ENCODE measurements around the gene NDST4.

NDST4 gene

DNA sequence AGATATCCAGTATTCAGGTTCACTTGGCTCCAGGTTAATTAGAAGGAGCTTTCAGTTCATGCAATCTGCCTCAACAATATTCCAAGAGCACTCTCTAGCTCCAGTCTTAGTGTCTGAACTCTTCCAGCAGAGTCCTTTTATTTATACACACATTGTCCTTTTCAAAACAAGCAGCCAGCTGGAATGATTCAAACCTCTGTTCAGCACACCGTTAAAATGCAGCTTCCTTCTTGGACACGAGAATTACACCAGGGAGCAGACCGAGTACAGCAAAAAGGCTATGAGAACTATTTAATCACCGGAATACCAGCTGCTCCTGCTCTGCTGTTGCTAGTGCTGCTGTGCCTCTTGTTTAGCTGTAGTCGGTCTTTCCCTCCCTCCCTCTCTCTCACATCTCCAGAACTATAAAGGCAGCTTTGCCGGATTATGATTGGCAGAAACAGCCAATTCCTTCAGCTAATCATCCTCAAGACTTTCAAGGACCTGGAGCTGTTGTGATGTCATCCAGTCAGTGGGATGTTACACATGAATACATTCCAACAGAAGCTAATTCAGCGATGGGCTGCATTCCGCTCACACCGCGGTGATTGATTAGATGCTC lies at the start of gene NDST4:
NDST4 (minus strand) TSS at position 115 of the 601 bp plus-strand sequence. CDS start 36,584 bp downstream, outside the sequence.
- peak; percentile 9 for DNase-seq (ENCODE audit: low read depth)

DNA sequence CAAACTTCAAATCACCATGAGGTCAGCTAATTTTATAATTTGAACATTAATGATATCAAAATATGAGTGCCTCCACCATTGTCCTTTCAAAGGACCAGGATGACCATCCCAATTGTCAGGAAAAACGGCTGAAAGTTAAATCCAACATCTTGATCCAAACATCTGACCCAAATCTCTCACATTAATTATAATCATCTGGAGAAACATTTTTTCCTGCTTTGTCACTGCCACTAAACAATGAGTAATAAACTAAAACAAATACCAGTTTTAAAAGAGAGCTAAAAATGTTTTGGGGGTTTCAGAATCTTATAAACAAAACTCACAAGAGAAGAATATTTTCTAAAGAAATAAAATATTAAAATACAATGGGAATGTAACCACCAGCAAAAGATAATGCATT lies 45.7 kb upstream of the NDST4 start:
- DNase-seq (ENCODE audit: low read depth), result peak; percentile 8

DNA sequence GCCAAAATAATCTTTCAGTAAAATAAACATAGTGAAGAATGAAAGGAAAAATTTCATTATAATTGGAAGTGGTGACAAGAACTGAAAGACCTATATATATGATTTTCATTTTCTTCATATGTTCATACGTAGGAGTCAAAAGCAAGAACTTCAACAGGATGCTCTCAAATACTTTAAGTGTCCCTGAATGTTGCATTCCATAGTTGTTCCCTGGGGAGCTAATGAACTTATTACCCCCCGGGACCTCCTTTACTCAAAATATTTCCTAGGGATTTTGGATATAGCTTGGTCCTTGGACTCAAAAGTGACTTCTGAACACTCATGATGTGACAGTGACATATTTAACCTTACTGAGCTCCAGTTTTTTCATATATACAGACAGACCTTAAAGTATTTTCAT lies 44.9 kb upstream of the NDST4 start:
- DNase-seq (ENCODE audit: low read depth), result no peak

DNA sequence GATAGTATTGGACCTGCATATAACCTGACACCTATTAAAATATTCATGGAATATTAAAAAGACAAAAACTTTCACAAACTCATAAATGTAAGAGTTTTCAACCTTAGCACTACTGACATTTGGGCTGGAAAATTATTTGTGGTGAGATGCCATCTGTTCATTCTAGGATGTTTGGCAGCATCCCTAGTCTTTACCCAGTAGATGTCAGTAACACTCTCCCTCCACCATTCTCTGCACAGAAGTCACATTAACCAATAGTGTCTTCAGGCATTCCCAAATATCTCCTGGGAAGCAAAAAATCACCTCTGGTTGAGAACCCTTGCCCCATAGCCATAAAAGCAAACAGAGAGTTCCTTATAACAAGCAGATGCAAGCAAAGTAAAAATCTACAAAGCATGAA lies 41.4 kb upstream of the NDST4 start:
- peak; percentile 8 for DNase-seq (ENCODE audit: low read depth)

DNA sequence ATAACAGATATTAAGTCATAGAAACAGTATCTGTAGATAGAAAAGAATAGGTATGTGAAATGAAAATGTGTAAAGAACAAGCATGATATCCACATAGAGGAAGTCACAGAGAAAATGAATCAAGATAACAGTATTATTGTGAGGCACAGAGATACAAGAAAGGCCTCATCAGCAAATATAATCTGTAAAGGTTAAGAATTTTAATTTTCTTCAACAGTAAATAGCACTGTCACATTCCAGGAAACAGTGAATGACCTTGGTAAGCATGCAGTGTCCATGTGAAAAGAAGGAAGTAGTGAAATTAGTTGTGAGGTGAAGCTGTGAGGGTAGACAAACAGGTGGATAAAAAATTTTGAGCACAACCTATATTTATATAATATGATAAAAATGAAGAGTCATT lies 39.5 kb upstream of the NDST4 start:
- DNase-seq (ENCODE audit: low read depth), result no peak

DNA sequence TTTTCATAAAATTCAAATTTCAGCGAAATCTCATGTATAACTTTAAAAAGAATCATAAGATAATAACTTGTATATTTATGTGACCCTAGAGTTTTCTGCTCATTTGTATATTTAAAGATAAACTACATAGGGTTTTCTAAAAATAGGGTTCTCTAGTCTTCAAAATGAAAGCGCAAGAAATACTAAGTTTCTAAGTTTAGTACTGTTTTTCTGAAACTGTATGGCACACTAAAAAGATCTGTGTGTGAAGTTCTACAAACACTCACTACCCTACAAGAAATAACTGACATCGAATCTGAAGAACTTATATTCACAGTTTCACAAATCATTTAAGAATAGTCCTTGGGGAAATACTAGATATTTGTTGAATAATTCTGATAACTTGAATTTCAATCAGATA lies 38.7 kb upstream of the NDST4 start:
- no peak for DNase-seq (ENCODE audit: low read depth)

DNA sequence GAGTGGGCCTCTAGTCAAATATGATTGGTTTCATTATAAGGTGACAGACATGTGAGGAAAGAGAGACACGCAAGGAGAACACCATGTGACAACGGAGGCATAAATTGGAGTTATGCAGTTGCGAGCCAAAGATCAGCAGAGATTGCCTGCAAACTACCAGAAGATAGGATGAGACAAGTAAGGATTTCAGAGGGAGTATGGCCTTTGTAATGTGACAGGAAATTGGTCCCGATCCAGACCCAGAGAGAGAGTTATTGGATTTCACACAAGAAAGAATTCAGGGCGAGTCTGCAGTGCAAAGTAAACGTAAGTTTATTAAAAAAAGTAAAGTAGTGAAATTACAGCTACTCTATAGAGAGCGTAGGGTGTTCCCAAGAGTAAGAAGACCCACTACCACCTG lies 35.7 kb upstream of the NDST4 start:
- no peak for DNase-seq (ENCODE audit: low read depth)

DNA sequence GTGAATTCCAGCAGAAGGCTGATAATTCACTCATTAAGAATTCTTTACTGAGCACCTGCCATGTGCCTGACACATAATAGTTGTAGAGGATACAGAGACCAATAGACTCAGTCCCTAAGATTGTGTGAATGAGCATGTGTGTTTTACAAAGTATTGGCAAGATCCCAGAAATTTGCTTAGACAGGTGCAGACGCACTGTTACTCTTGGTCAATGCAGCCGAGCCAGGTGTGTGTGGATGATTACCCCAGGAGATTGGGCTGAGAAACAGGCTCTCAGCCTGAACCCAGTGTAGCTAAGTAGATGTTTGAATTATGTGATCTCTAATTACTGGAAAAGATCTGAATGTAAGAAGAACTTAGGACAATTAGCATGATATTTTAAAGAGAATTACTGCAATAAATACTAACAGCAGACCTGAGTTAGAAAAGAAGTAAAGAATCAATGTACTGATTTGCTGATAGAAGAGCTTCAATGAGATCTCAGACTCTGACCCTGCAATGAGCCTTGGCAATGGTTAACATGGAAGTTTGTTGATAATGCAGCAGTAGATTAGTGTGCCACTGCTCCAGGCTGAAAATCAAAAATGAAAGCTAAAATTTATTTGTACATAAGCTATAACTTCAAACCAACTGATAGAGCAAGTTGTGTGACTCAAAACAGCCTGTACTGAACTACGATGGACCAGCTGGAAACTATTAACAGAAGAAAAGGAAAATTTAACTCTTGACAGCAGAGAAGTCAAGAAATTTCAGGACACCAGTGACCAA lies 32.2 kb upstream of the NDST4 start:
- peak; percentile 2 for DNase-seq (ENCODE audit: low read depth)

DNA sequence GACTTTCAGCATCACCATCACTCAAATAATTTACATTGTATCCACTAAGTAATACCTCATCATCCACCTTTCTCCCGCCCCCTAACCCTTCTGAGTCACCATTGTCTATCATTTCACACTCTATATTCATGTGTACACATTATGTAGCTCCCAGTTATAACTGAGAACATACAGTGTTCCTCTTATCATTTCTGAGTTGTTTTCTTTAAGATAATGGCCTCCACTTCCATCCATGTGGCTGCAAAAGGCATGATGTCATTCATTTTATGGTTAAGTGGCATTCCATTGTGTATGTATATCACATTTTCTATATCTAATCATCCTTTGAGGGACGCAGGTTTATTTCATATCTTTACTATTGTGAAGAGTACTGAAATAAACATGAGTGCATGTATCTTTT lies 14.6 kb upstream of the NDST4 start:
- no peak for DNase-seq (ENCODE audit: low read depth)

DNA sequence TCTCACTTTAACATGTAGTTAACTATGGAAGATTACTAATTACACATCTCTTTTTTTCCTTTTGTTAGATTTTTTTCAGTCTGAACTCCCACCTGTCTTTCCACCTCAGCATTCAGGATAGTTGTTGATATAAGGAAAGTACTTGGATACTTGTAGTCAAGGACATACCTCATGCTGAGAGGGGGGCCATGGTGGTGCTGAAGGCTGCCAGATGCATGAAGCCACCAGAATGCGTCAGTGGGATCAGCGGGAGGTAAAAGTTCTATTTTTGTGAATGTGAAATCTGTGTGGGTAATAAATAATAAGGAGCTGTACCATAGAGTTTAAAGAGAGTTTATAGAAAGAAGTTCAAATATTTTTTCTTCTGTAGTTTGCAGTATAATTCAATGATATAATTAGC lies 13.1 kb upstream of the NDST4 start:
- no peak for DNase-seq (ENCODE audit: low read depth)

DNA sequence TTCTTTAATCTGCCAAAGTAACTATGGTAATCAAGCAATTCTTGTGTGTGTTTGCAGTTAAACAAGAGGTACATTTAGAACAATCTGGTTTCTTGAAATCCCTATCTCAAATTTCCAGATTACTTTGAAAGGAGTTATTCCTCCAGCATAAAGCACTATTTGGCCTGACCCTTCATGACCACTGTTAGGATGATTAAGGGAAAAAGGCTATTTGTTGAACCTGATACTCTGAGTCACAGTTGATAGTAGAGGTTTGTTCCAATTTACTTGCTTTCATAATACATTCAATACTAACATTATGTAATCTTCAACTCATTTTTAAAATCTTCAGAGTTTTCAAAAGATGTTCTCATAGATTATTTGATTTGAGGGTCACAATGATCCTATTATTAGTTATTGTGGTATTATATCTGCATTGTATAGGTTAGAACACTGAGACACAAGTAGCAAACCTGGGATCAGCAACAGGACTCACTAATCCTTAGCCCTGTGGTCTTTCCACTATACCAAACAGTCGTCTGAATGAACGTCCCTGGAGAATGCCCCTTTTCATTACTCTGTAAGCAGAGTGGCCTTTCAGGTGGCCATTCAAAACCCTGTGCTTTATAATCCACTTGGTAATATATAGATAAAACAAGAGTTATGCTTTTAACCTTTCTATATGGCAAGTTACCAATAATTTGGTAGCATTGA lies 8.1 kb upstream of the NDST4 start:
- DNase-seq (ENCODE audit: low read depth), result no peak

DNA sequence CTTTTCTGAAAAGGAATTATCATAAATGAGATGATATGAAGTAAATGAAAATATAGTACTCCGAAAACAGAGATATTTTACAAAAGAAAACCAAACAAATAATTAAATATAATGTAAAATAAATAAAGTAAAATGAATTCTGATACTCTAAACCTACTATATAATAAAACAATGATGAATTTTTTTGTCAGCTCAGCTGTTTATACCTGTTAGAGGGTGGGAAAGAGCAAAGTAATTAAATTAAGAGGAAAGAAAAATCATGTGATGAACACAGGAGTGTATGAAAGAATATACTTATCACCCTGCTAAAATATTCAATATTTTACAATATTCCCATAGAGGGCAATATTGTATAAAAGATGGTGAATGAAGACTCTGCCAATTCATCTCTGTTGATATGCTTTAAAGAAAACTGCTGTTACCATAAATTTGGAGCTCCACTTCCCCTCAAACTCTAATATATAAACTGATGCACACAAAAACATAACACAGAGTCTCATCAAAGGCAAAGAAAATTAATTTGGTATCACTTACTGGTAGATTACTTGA lies 6.5 kb upstream of the NDST4 start:
- no peak for DNase-seq (ENCODE audit: low read depth)

DNA sequence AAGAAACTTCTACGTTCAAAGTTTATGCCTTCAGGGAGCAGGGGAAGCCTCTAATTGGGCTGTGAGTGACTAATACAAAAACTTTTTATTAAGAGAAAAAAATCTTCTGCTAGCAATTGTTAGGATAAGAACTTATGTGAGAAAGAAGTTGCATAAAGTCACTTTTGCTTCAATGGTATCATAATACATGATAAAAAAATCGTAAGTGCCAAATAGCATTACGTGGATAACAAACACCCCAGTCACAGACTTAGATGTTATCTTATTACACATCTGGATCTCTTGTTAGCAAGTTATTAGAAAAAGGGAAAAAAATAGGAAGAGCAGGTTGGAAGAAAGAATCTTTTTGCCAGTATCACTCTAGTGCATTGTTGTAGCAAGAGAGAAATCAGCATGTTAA lies 4.2 kb upstream of the NDST4 start:
- DNase-seq (ENCODE audit: low read depth), result no peak

DNA sequence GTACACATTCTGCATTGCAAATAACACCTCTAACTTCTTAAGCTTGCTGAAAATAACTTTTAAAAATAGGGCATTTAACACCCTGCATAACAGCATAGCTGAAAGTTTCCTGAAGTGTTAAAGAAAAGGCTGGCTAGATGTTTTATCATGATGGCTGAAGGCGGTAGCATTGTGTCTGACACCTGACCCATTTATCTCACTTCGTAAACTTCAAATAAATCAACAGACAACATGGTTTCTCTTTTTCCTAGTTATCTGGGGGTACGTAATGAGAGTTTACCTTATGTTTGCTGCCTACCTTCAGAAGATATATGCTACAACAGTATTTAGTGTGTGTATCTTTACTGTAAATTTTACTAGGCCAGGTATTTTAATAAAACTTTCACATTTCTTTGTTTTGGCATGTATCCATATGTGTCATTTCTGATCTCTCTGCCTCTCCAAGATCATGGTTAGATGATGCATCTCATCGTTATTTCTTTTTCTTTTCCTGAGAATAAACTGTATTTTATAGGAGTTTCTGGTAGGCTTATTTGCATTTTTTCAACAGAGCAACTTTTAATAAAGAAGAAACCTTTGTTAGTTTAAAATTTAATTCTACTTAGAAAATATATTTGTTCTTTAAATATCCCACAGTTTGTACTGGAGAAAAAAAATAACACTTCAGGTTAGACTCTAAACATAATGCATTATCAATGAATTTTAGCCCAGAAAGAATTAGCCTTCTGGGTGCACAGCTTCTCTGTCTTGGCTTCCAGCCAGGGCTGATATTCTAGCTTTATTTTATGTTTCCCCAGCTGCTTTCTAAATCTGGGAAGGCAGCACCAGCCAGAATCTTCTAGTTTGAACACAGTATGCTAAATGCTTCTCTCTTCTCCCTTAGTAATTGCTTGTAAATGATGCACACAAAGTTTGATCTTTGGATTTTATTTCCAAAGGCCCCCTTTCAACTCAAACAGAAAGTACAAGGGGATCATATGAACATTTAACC lies 2.9 kb downstream of the NDST4 start:
- DNase-seq (ENCODE audit: low read depth), result no peak

DNA sequence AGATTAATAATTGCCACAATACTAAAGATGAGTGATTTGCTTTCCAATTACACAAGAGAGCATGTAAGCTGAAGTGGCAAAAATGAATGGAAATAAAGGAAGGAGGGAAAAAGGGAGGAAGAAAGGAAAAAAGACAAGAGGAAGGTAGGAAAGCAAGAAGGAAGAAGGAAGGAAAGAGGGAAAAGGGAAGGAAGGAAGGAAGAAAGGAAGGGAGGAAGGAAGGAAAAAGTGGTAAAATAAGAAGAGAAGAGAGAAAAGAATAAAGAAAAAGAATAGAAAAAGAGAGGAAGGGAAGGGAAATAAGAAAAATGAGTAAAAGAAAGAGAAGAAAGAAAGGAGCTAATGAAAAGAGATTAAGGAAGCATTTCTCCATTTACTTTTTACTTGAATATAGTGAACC lies 4.6 kb downstream of the NDST4 start:
- DNase-seq (ENCODE audit: low read depth), result no peak

DNA sequence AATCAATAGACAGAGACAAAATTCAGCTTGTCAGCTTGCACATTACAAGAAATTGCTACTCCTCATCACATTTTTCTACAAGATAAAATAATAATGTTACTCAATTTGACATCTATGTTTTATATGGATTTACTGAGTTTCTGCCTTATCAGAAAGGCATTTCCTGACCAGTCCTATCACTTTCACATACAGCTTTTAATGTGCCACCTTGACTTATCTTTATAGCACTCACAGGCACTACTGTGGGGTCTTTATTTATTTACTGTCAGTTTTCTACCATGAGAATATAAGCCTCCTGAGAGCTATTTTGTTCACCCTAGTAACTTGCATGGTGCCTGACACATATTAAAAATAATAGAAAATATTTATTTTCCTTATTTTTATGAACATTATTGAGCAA lies 6.0 kb downstream of the NDST4 start:
- DNase-seq (ENCODE audit: low read depth), result no peak

DNA sequence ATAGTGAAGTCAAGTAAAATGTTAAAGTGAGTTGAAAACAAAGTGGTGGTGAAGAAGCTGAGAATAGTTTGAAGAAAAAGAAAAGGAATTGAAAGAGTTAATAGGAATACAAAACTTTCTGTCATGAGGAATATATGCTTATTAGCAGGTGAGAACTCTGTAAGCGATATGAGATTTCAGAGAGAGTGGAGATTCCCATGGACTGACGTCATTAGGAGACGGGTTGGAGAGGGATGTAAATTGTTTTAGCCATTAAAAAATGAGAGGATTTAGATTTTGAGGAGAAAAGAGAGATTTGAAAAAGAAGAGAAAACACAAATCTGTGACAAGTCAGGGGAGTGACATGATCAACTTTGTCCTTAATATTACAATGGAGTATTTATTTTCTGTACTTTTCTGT lies 11.7 kb downstream of the NDST4 start:
- no peak for DNase-seq (ENCODE audit: low read depth)

DNA sequence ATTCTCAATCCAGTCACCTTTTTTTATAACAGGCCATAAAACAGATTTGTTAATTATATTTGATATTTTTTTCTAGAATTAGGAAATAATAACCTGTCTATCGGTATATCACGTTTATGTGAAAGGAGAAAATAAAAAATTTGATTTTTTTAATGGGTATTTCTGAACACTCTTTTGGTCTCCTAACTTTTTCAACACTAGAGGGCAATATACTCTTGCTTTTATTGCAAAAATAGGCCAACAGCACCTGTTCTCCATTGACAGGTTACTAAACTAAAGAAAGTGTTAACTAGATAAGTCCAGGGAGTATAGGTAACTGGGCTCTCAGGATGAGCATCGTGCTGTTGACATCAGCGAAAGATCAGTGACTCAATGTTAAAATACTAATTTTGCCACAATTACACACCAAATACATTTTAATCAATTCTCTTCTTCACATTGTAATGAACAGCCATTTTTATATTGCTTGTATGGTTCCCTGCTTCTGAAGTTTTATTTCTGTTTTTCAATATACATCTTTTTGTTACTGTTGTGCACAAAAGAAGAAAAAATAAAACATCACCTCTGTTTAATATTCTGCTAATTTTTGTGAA lies 22.8 kb downstream of the NDST4 start:
- DNase-seq (ENCODE audit: low read depth), result no peak

DNA sequence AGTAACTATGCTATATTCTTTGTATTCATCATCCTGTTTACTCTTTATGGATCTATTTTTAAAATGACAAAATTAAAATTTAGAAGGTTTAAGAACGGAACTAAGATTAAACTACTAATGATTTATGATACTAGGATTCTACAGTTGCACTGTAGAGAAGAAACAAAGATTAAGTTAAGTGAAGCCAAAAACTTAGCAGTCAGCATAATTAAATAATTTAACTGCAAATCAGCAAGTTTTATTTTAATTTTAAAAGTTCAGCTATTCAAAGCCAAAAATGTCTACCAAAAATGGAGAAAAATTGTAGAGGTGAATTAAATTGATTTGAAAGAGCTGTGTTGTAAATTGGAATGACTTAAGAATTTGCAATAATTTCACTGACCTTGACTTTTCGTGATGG lies 30.8 kb downstream of the NDST4 start:
- no peak for DNase-seq (ENCODE audit: low read depth)

DNA sequence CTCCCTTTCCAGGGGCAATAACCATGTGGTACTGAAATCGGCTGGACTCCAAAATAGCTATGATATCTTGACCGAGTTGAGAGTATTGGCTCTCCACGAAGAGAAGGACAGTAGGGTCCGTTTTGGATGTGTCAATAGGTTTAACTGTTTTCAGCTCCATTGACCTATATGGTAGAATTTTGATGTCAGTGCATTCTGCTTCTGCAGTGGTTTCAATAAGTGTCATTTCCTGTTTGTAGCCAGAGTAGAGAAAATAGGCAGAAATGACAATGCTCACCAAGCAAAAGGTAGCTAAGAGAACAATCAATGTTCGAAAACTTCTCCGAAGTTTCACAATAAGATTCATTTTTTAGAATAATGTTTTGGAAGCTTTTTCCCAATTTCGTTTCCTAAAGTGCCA lies 36.7 kb downstream of the NDST4 start:
- no peak for DNase-seq (ENCODE audit: low read depth)

DNA sequence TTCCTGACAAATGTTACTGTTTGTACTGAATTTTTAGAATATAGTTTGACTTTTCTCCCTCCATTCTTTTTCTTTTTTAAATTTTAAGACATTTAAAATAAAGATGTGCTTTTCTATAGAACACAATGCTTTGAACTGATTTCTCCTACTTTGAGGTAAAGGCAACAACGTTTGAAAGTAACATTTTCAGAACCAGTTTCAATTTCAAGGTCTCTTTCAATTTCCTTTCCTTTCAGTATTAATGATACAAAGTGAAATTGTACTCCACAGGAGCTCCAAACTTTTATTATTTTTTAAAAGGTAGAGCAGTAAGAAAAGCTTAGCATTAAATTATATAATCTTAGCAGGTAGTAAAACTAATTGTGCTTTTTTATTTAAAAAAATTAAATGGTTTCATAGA lies 54.9 kb downstream of the NDST4 start:
- no peak for DNase-seq (ENCODE audit: low read depth)

DNA sequence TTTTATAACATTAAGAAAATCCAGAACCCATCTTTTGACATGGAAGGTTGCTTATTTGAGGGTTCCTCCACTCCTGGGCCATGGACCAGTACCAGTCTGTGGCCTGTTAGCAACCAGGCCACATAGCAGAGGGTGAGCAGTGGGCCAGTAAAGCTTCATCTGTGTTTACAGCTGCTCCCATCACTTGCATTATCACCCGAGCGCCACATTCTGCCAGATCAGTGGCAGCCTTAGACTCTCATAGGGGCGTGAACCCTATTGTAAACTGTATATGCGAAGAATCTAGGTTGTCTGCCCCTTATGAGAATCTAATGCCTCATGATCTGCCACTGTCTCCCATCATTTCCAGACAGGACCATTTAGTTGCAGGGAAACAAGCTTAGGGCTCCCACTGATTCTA lies 58.6 kb downstream of the NDST4 start:
- DNase-seq (ENCODE audit: low read depth), result no peak

All from fibroblast of the conjunctiva (primary cell).